ENCODE results near the gene MEIG1.
"Not testable (repeated sequence)": the region's sequence is repeated elsewhere in the genome, so short reads cannot be mapped to it uniquely, and the experiment has no call there.

Gene MEIG1

DNA sequence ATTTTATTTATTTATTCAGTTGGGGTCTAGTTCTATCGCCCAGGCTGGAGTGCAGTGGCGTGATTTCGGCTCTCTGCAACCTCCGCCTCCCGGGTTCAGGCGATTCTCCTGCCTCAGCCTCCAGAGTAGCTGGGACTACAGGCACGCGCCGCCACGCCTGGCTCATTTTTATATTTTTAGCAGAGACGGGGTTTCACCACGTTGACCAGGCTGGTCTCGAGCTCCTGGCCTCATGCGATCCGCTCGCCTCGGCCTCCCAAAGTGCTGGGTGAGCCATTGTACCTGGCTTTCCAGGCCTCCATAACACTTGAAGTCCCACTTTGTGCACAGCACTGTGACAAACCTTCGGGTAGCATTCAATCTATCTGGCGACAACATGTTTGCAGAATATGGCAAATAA, 4.3 kb upstream of the MEIG1 start:
- DNase-seq (ENCODE audit: low spot score), result no peak
- H3K4me3 ChIP-seq, result no peak overlapping the region
- H3K27ac ChIP-seq, result no peak overlapping the region
- TF ChIP-seq, protein P1, sequence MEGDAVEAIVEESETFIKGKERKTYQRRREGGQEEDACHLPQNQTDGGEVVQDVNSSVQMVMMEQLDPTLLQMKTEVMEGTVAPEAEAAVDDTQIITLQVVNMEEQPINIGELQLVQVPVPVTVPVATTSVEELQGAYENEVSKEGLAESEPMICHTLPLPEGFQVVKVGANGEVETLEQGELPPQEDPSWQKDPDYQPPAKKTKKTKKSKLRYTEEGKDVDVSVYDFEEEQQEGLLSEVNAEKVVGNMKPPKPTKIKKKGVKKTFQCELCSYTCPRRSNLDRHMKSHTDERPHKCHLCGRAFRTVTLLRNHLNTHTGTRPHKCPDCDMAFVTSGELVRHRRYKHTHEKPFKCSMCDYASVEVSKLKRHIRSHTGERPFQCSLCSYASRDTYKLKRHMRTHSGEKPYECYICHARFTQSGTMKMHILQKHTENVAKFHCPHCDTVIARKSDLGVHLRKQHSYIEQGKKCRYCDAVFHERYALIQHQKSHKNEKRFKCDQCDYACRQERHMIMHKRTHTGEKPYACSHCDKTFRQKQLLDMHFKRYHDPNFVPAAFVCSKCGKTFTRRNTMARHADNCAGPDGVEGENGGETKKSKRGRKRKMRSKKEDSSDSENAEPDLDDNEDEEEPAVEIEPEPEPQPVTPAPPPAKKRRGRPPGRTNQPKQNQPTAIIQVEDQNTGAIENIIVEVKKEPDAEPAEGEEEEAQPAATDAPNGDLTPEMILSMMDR (IDR thresholded peaks at IDR 0.05), result no peak

GRCh38 chr10:14958872-14959220, 342 bp upstream of the MEIG1 start:
- Histone ChIP-seq H3K4me3 (peak overlapping the region; percentile 81), H3K27ac (peak overlapping the region; percentile 92 to 96)
- TF ChIP-seq, protein P1 (IDR thresholded peaks at IDR 0.05), result no peak
- no peak for DNase-seq (ENCODE audit: low spot score)

GRCh38 chr10:14967897-14968296, 8.7 kb downstream of the MEIG1 start:
- no peak for DNase-seq (ENCODE audit: low spot score)
- H3K27ac ChIP-seq, result no peak overlapping the region
- no peak overlapping the region for H3K4me3 ChIP-seq
- TF ChIP-seq, protein P1 (IDR thresholded peaks at IDR 0.05), result no peak

- Histone ChIP-seq H3K27ac (no peak overlapping the region), H3K4me3 (no peak overlapping the region)
- TF ChIP-seq, protein P1 (IDR thresholded peaks at IDR 0.05), result no peak
- DNase-seq (ENCODE audit: low spot score), result no peak
Observed at GRCh38 chr10:14971867-14972448, 12.8 kb downstream of the MEIG1 start.

- not testable (repeated sequence) for H3K4me3 ChIP-seq; H3K27ac ChIP-seq; DNase-seq (ENCODE audit: low spot score)
Observed at GRCh38 chr10:14974153-14974998, 15.2 kb downstream of the MEIG1 start.

GRCh38 chr10:14975672-14976273, 16.6 kb downstream of the MEIG1 start:
- TF ChIP-seq, protein P1 (IDR thresholded peaks at IDR 0.05), result no peak
- no peak for DNase-seq (ENCODE audit: low spot score)
- no peak overlapping the region for H3K4me3 ChIP-seq
- H3K27ac ChIP-seq, result no peak overlapping the region

DNA sequence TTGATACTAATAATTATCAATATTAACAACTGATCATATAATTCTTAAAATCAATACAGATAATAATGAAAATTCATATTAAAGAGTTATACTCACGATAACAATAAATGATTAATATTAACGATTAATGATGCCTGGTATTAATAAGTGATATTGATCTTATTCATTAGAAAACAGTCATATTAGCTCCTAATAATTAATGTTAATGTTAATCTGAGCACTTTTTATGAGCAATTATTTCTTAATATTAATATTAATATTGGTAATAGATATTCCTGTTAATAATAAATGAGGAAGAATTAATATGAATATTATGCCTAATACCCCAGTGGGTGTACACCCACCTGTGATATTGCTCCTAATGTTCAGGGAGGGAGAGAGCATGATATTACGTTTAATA, 23.6 kb downstream of the MEIG1 start:
- TF ChIP-seq, protein P1 (IDR thresholded peaks at IDR 0.05), result no peak
- no peak overlapping the region for H3K27ac ChIP-seq
- H3K4me3 ChIP-seq, result no peak overlapping the region
- DNase-seq (ENCODE audit: low spot score), result no peak

DNA sequence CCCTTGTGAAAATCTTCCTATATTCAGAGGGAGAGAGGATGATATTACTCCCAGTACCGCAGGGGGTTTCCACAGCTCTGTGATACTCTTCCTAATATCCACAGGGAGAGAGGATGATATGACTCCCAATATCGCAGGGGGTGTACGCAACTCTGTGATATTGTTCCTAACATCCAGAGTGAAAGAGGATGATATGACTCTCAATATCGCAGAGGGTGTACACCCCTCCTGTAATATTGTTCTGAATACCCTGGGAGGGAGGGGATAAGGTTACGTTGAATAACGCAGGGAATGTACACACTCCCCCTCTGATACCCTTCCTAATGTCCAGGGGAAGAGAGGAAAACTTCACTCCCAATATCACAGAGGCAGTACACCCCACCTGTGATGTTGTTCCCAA, 30.4 kb downstream of the MEIG1 start:
- not testable (repeated sequence) for H3K4me3 ChIP-seq; H3K27ac ChIP-seq; DNase-seq (ENCODE audit: low spot score)

DNA sequence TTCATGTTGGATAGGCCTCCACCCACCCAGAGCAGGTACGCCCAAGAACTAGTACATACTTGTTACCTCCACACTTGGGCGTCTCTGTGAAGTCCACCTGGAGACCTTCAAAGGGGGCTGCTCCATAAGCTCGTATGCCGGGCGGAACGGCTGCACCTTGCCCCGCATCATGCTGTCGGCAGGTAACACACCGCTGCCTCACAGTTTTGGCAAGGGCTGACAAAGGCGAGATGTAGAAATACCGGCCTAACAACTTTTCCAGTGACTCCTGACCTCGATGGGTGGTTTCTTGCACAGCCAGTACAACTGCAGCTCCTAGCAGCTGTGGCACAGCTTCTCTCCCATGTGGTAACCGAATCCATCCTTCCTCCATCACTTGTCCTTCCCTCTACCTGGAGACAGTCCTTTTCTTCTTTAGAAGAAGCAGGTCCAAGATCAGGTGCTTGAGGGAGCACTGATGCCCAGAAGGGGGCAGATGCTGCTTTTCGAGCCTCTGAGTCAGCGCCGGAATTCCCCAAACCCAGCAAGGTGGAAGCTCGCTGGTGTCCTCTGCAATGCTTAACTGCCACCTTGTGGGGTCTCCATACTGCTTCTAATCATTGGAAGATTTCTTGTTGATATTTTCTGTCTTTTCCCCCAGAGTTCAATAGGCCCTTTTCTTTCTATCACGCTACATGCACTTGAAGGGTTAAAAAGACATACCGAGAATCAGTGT, 32.0 kb downstream of the MEIG1 start:
- not testable (repeated sequence) for H3K27ac ChIP-seq; H3K4me3 ChIP-seq; DNase-seq (ENCODE audit: low spot score)

DNA sequence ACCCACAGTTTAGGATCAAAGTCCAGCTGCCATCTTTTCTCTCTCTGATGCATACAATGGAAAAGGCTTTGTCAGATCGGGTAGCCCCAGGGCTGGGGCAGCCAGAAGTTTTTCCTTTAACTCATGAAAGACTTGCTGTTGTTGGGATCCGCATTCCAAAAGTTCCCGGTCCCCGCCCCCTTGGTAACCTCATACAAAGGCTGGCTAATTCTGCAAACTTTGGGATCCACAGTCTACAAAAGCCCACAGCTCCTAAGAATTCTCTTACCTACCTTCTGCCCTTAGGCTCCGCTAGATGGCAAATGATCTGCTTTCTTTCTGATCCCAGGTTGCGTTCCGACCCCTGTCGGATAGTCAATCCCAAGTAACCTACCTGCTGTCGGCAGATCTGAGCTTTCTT, 33.1 kb downstream of the MEIG1 start:
- not testable (repeated sequence) for H3K27ac ChIP-seq; H3K4me3 ChIP-seq; DNase-seq (ENCODE audit: low spot score)
